Activated naive CD4-positive, alpha-beta T cell treated with Interleukin-2 at 50 U/mL for 16 hours (primary cell): Measurements from ENCODE around the gene DCAKD.

ENCODE experiments used
- DNase-seq: peaks from one replicate; pipeline ENCODE4 v3.0.0-alpha.2; 2020

Gene DCAKD

GRCh38 chr17:45029758-45030423 lies 21.5 kb downstream of the DCAKD start:
- DNase-seq = no peak

DNA sequence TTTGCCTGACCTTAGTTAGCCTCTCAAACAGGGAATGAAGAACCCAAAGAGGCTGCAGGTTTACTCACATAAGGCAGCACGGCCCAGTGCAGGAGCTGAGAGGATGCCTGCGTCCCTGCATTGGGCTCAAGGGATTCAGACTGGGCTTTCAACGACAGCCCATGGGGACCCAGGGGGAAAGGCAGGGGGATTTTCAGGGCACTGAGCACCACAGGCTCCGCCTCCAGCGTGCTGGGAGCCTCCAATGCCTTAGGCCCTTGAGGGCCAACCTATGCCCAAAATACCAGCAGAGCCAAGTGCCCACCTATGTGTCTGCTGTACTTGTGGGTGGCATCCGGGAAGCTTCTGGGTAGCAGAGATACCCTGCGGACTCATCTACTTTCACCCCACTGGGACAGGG lies 22.3 kb downstream of the DCAKD start:
- DNase-seq = no peak

DNA sequence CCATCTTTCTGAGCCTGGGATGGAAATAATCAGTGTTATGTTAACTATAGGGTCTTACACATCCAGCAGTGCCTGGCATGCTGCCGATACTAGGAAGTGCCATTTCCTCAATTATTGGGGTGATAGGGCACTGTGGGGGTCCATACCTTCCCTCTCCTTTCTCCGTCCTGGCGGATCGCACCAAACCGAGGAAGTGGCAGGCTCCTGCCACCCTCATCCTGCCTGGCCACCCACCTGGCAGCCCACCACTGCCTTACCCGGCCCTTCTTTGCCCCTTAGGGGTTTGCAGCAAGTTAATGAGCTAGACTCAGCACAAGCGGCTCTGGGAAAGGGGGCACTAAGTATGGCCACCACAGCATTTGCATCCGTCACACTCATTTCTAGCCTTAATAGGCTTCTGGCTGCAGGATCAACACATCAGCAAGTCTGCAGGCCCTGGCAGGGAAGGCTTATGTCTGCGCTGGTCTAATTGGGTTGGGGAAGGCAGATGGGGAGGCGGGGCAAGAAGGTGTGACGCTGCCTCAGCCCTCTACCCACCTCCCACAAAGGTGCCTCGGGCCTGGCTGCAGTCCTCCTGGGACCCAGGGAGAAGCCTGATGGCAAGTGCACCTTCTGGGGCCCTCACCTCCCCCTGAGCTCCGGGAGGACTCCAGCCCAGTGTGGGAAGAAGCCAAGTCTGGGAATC lies 28.6 kb downstream of the DCAKD start:
- no peak for DNase-seq

GRCh38 chr17:45022288-45022648 lies 29.2 kb downstream of the DCAKD start:
- no peak for DNase-seq

- peak; percentile 62 for DNase-seq
Observed at GRCh38 chr17:45021607-45022287, 29.7 kb downstream of the DCAKD start.

DNA sequence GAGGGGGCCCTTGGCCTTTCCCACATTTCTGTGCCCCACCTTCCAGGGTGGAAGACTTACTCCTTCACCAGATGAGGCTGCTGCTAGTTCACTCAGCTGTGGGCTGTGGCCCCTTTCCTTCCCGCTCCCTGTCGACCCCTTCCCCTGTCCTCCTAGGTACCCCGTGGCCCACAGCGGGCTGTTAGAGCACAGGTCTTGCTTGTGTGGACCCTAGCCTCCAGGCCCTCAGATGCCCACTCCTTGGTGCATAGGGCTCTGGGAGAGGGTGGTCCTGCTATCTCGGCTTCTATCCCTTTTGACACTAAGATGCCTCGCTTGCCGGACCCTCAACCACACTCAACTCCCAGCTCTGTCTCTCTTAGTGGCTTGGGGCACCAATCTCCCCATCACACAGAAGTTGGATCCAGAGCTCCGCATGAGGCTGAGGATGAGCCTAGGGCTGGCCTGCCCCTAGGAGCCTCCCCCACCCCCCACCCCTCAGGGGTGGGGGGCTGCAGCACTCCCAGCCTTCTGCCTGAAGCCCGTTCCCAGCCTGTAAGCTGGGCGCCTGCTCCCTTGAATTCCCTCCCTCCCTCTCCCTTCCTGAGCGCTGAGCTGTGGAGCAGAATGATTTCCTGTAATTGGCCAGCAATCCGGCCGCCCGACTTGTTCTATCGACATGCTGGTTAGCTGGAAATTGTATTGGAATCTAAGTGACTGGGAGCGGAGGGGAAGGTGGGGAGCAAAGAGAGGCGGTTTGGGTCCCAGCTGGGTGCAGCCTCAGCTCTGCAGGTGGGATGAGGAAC lies 30.9 kb downstream of the DCAKD start:
- no peak for DNase-seq

GRCh38 chr17:45018848-45019711 lies 32.4 kb downstream of the DCAKD start:
- peak; percentile 39 for DNase-seq

DNA sequence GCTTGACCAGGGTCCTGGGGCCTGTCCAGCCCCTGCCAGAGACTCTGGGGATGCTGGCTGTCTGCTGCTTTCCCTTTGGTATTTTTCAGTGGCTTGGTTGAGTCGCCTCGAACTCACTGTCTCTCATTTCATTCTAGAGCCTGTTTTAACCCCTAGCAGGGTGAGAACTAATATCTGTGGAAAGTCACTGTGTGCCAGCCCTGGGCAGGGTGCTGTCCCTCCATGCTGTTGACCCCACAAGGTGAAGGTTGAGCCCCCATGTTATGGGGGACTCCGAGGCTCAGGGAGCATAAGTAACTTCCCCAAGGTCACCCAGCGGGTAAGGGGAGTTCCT lies 33.0 kb downstream of the DCAKD start:
- no peak for DNase-seq

- DNase-seq = no peak
Observed at GRCh38 chr17:45016823-45017222, 34.6 kb downstream of the DCAKD start.

DNA sequence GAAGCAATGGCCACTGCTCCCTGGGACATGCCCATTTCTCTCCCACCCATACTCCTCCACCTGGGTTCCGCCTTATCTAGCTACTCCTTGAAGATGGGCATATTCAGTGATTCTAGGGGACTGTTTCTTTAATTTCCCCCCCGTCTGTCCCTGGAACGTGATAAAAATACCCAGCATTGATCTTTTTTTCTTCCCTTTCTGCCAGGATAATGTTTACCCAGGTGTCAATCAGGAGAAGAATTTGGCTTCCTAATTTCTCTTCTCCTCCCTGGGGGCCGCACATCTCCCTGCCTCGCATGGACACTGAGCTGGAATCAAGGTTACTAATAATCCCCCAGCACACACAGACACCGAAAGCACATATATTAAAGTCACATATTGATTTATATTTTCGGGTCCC lies 35.2 kb downstream of the DCAKD start:
- no peak for DNase-seq

- DNase-seq = no peak
Observed at GRCh38 chr17:45013021-45013997, 38.1 kb downstream of the DCAKD start.

- no peak for DNase-seq
Observed at GRCh38 chr17:45011767-45012166, 39.7 kb downstream of the DCAKD start.

- no peak for DNase-seq
Observed at GRCh38 chr17:45009676-45010467, 41.6 kb downstream of the DCAKD start.

GRCh38 chr17:45008216-45008615 lies 43.2 kb downstream of the DCAKD start:
- DNase-seq = no peak

GRCh38 chr17:45006927-45007461 lies 44.4 kb downstream of the DCAKD start:
- DNase-seq = no peak

GRCh38 chr17:45005700-45006099 lies 45.7 kb downstream of the DCAKD start:
- no peak for DNase-seq

GRCh38 chr17:45004388-45004787 lies 47.0 kb downstream of the DCAKD start:
- no peak for DNase-seq

DNA sequence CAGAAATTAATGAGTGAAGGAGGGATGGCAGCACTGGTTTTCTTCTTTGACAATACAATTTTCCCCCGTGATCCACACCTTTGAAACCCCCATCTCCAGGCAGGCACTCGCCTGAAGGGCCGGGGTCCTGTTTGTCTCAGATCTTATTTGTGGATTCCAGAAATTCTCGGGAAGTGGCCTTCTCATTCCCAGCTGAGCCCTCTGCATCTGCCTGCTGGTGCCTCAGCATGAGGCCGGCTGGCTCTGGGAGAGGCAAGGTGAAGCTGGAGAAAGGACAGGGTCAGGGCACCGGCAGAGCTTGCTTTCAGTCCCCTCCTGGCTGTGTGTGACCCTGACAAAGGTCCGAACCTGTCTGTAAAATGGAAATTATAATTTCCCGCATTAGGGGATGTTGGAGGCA lies 47.6 kb downstream of the DCAKD start:
- no peak for DNase-seq

DNA sequence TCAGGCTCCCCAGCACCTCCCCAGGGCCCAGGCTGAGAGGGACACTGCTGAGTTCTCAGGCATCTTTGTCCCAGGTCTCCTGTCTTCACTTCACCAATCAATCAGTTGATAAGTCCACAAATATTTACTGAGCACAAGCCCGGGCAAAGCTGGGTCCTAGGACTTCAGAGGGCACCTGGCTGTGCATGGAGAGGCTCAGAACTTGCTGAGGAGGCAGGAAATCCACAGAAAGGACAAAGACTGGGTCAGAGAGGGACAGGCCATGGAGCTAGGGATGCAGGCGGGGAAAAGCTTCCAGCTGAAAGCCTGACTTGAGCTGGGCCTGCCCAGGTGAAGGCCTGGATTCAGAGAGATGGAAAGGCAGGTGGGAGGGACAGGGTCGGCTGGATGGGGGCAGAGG lies 50.1 kb downstream of the DCAKD start:
- DNase-seq = no peak

GRCh38 chr17:44999433-44999832 lies 52.0 kb downstream of the DCAKD start:
- DNase-seq = no peak
